Measurements from ENCODE around the gene RCBTB2. TPM values are rescaled to one million over a fixed set of nuclear protein-coding genes. Genes with fewer than 3 reads are reported as not detected.

RCBTB2 gene
- total RNA-seq, 2 donors from 2014 or later = 3.1 to 7.3 TPM

DNA sequence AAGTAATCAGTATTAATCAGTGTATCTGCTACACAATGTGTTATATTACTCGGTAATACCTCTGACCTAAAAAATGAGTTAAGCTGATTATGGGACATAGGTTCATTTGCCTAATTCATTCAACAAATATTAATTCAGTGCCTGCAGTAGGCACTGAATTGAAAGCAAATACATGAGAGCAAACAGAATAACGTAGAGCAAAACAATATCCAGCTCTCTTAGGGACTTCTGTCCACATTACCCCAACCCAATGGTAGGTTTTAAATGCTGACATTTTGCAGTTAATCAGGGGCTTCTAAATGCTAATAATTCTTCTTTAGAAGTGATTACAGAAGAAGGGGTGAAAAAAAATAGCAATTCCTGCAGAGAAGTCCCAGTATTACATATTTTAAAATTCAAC is 4.9 kb downstream of the RCBTB2 start:
- Mint-ChIP-seq H3K27me3 (ENCODE audit: insufficient read depth) (peaks cover 17% of the 10 kb centered on the region), H3K27ac (no peak overlapping the region), H3K36me3 (ENCODE audit: low read depth) (no peaks in the 10 kb centered on the region), H3K4me3 (no peak overlapping the region), H3K4me1 (peaks cover 8% of the 10 kb centered on the region), H3K9me3 (no peaks in the 10 kb centered on the region)
- no peak for DNase-seq
- Histone ChIP-seq H3K4me3 (ENCODE audit: low read length) (no peak overlapping the region), H3K27ac (ENCODE audit: low read depth, low read length) (no peak overlapping the region), H3K36me3 (ENCODE audit: control insufficient read depth, insufficient read depth, low read length) (no peaks in the 10 kb centered on the region), H3K9me3 (ENCODE audit: control insufficient read depth, low read length) (no peaks in the 10 kb centered on the region), H3K9ac (ENCODE audit: extremely low read depth, low read length, poor library complexity, severe bottlenecking) (no peak overlapping the region), H3K4me1 (ENCODE audit: control insufficient read depth, insufficient read depth, low read length) (no peaks in the 10 kb centered on the region), H3K27me3 (ENCODE audit: control insufficient read depth, insufficient read depth, low read length, poor library complexity, severe bottlenecking) (peaks cover 5% of the 10 kb centered on the region)
- 92% methylated on average over 2 of the region's 2 CpGs; no CpG with 5 or more reads in 1 of the 2 experiments for WGBS, 2 experiments (ENCODE audit: insufficient coverage in 1 of 2, insufficient read length in 1 of 2)
- TF ChIP-seq, protein P1, sequence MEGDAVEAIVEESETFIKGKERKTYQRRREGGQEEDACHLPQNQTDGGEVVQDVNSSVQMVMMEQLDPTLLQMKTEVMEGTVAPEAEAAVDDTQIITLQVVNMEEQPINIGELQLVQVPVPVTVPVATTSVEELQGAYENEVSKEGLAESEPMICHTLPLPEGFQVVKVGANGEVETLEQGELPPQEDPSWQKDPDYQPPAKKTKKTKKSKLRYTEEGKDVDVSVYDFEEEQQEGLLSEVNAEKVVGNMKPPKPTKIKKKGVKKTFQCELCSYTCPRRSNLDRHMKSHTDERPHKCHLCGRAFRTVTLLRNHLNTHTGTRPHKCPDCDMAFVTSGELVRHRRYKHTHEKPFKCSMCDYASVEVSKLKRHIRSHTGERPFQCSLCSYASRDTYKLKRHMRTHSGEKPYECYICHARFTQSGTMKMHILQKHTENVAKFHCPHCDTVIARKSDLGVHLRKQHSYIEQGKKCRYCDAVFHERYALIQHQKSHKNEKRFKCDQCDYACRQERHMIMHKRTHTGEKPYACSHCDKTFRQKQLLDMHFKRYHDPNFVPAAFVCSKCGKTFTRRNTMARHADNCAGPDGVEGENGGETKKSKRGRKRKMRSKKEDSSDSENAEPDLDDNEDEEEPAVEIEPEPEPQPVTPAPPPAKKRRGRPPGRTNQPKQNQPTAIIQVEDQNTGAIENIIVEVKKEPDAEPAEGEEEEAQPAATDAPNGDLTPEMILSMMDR (conservative IDR thresholded peaks at IDR 0.05) = no peak

DNA sequence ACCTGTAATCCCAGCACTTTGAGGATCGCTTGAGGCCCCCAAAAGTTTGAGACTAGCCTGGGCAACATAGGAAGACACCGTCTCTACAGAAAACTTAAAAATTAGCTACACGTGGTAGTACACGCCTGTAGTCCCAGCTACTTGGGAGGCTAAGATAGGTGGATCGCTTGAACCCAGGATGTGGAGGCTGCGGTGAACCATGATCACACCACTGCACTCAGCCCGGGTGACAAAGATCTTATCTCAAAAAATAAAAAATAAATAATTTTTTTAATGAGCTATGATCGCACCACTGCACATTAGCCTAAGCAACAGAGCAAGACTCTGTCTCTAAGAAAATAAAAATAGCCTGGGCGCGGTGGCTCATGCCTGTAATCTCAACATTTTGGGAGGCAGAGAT is 6.6 kb downstream of the RCBTB2 start:
- Histone ChIP-seq H3K27me3 (ENCODE audit: control insufficient read depth, insufficient read depth, low read length, poor library complexity, severe bottlenecking) (no peaks in the 10 kb centered on the region), H3K36me3 (ENCODE audit: control insufficient read depth, insufficient read depth, low read length) (no peaks in the 10 kb centered on the region), H3K27ac (ENCODE audit: low read depth, low read length) (no peak overlapping the region), H3K4me1 (ENCODE audit: control insufficient read depth, insufficient read depth, low read length) (no peaks in the 10 kb centered on the region), H3K9ac (ENCODE audit: extremely low read depth, low read length, poor library complexity, severe bottlenecking) (no peak overlapping the region), H3K9me3 (ENCODE audit: control insufficient read depth, low read length) (no peaks in the 10 kb centered on the region), H3K4me3 (ENCODE audit: low read length) (no peak overlapping the region)
- WGBS, 2 experiments (ENCODE audit: insufficient coverage in 1 of 2, insufficient read length in 1 of 2) = 90 to 97% methylated on average over 8 to 10 of the region's 10 CpGs
- H3K4me3 Mint-ChIP-seq = no peak overlapping the region
- H3K27me3 Mint-ChIP-seq (ENCODE audit: insufficient read depth) = peaks cover 15% of the 10 kb centered on the region
- DNase-seq = no peak
- no peak overlapping the region for H3K27ac Mint-ChIP-seq
- no peaks in the 10 kb centered on the region for H3K36me3 Mint-ChIP-seq (ENCODE audit: low read depth)
- H3K4me1 Mint-ChIP-seq = peaks cover under 1% of the 10 kb centered on the region
- H3K9me3 Mint-ChIP-seq = no peaks in the 10 kb centered on the region
- TF ChIP-seq, protein P1 (conservative IDR thresholded peaks at IDR 0.05) = no peak

DNA sequence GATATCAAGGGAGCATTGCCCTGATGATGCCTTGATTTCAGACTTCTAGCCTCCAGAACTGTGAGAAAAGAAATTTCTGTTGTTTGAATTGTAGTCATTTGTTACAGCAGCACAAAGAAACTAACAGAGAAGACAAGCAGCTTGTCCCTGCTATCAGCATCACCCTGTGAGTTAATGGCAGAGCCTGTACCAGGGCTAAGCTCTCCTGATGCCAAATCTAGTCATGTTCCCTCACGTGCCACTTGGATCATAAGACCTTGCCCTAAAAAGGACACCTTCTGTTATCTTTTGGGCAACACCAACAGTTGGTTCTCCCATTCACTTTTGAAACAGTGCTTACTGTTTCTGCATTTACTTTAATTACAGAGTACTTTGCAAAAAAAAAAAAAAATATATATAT is 14.8 kb downstream of the RCBTB2 start:
- Mint-ChIP-seq H3K27me3 (ENCODE audit: insufficient read depth) (peaks cover 56% of the 10 kb centered on the region), H3K36me3 (ENCODE audit: low read depth) (no peaks in the 10 kb centered on the region), H3K4me3 (no peak overlapping the region), H3K27ac (no peak overlapping the region), H3K4me1 (no peaks in the 10 kb centered on the region), H3K9me3 (no peaks in the 10 kb centered on the region)
- TF ChIP-seq, protein P1 (conservative IDR thresholded peaks at IDR 0.05) = no peak
- no peak for DNase-seq
- no peaks in the 10 kb centered on the region for H3K4me1 ChIP-seq (ENCODE audit: control insufficient read depth, insufficient read depth, low read length)
- 88 to 100% methylated on average over 1 of the region's 1 CpG for WGBS, 2 experiments (ENCODE audit: insufficient coverage in 1 of 2, insufficient read length in 1 of 2)
- H3K4me3 ChIP-seq (ENCODE audit: low read length) = no peak overlapping the region
- no peaks in the 10 kb centered on the region for H3K9me3 ChIP-seq (ENCODE audit: control insufficient read depth, low read length)
- no peak overlapping the region for H3K9ac ChIP-seq (ENCODE audit: extremely low read depth, low read length, poor library complexity, severe bottlenecking)
- H3K27ac ChIP-seq (ENCODE audit: low read depth, low read length) = no peak overlapping the region
- H3K36me3 ChIP-seq (ENCODE audit: control insufficient read depth, insufficient read depth, low read length) = no peaks in the 10 kb centered on the region
- H3K27me3 ChIP-seq (ENCODE audit: control insufficient read depth, insufficient read depth, low read length, poor library complexity, severe bottlenecking) = peaks cover 50% of the 10 kb centered on the region

Data from endodermal cell (in vitro differentiated cells).